ENCODE measurements around the gene EMP2.
"Not testable (repeated sequence)": the region's sequence is repeated elsewhere in the genome, so short reads cannot be mapped to it uniquely, and the experiment has no call there.

EMP2 gene

DNA sequence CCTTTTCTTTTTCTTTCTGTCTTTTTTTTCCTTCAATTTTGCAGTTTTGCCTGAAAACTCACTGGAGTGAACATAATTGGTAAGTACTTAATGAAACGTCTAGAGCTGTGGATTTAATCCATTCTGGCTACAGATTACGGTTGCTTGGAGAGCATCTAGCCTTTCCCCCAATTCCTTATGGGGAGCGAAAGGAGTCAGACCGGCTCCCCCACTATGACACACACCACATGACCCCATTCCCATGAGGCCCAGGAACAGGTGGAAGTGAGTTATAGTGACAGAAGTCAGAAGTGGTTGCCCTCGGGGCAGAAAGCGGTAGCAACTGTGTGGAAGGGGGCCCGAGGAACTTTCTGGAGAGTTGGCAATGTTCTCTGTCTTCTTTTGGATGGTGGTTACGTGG is 41.2 kb downstream of the EMP2 start:
- H3K4me3 ChIP-seq (ENCODE audit: low read depth, low read length) = no peak overlapping the region
- TF ChIP-seq, protein P1, sequence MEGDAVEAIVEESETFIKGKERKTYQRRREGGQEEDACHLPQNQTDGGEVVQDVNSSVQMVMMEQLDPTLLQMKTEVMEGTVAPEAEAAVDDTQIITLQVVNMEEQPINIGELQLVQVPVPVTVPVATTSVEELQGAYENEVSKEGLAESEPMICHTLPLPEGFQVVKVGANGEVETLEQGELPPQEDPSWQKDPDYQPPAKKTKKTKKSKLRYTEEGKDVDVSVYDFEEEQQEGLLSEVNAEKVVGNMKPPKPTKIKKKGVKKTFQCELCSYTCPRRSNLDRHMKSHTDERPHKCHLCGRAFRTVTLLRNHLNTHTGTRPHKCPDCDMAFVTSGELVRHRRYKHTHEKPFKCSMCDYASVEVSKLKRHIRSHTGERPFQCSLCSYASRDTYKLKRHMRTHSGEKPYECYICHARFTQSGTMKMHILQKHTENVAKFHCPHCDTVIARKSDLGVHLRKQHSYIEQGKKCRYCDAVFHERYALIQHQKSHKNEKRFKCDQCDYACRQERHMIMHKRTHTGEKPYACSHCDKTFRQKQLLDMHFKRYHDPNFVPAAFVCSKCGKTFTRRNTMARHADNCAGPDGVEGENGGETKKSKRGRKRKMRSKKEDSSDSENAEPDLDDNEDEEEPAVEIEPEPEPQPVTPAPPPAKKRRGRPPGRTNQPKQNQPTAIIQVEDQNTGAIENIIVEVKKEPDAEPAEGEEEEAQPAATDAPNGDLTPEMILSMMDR (IDR thresholded peaks at IDR 0.05; ENCODE audit: insufficient read depth, low read depth, low read length, missing control alignments) = no peak
- DNase-seq (ENCODE audit: low read depth) = no peak

DNA sequence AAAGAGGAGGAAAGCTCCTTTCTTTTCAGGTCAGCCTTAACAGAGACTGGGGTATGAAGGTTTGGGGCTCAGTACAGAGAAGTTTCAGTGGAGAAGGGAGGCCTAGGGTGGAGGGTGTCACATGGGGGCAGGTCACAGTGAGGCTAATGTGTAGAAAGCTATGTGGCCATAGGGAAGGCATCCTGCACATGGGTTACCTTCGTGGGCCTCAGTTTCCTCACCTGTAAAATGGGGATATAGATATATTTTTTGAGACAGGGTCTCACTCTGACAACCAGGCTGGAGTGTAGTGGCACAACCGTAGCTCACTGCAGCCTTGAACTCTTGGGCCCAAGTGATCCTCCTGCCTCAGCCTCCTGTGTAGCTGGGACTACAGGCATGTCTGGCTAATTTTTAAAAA is 41.8 kb downstream of the EMP2 start:
- DNase-seq (ENCODE audit: low read depth) = no peak
- TF ChIP-seq, protein P1 (IDR thresholded peaks at IDR 0.05; ENCODE audit: insufficient read depth, low read depth, low read length, missing control alignments) = no peak

DNA sequence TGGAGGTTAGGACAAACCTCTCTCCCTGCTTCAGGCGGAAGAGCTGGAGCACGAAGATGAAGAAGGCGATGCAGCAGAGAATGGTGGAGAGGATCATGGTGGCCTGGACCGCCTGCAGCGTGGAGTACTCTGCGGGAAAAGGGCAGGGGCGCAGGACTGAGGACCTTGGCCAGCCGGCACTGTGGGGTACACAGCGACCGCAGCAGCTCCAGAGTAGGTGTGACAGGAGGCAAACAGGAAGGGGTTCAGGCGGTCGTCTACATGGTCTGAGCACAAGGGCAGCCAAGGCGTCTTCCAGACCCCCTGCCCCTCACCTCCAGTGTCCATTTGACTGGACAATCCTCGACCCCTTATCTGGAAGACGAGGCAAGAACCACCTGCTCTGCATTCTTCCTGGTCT is 42.5 kb downstream of the EMP2 start:
- no peak for DNase-seq (ENCODE audit: low read depth)
- no peak overlapping the region for H3K4me3 ChIP-seq (ENCODE audit: low read depth, low read length)
- TF ChIP-seq, protein P1 (IDR thresholded peaks at IDR 0.05; ENCODE audit: insufficient read depth, low read depth, low read length, missing control alignments) = no peak

More for the DNA sequence above, 41.8 kb downstream of the EMP2 start:
- H3K4me3 ChIP-seq (ENCODE audit: low read depth, low read length) = no peak overlapping the region

DNA sequence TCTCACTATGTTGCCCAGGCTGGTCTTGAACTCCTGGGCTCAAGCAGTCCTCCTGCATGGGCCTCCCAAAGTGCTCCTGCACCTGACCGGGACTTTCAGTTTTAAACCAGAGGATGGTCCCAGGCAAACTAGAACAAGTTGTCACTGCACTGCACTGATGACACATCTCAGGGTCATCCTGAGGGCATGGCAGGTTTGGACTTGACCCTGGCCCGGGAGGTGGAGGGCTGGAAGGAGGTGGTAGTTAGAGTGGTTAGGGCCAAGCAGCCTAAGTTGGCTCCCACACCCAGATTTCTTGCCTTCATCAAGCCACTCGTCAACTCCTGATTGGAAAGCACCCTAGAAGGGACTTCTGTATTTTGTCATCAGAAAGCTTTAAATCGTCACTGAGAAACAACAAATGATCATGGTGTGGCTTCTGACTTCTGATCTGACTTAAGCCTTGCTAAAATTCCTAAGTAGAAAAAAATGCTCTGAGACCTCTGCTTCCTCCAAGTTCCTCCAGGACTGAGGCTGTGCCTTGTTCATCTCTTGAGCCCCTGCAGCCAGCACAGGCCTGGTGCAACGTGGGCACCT is 43.5 kb downstream of the EMP2 start:
- DNase-seq (ENCODE audit: low read depth) = peak; percentile 58
- TF ChIP-seq, protein P1 (IDR thresholded peaks at IDR 0.05; ENCODE audit: insufficient read depth, low read depth, low read length, missing control alignments) = no peak
- no peak overlapping the region for H3K4me3 ChIP-seq (ENCODE audit: low read depth, low read length)

DNA sequence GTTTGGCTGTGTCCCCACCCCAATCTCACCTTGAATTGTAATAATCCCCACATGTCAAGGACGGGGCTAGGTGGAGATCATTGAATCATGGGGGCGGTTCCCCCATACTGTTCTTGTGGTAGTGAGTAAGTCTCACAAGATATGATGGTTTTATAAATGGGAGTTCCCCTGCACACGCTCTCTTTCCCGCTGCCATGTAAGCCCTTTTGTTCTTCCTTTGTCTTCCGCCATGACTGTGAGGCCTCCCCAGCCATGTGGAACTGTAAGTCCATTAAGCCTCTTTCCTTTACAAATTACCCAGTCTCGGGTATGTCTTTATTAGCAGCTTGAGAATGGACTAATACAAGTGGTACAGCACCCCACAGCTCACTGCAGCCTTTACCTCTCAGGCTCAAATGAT is 44.1 kb downstream of the EMP2 start:
- not testable (repeated sequence) for H3K4me3 ChIP-seq (ENCODE audit: low read depth, low read length)

DNA sequence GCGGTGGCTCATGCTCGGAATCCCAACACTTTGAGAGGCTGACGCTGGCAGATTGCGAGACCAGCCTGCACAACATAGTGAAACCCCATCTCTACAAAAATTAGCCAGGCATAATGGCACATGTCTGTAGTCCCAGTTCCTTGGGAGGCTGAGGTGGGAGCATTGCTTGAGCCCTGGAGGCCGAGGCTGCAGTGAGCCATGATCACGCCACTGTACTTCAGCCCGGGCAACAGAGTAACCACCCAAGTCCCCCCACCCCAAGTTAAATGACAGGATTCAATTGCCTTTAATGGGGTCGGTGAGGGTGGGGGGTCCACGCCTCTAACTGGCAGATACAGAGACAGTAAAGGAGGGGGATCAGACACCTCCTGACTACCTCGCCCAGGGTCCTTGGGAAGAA is 44.9 kb downstream of the EMP2 start:
- TF ChIP-seq, protein P1 (IDR thresholded peaks at IDR 0.05; ENCODE audit: insufficient read depth, low read depth, low read length, missing control alignments) = no peak
- DNase-seq (ENCODE audit: low read depth) = no peak
- H3K4me3 ChIP-seq (ENCODE audit: low read depth, low read length) = no peak overlapping the region

More for the DNA sequence above, 44.1 kb downstream of the EMP2 start:
- DNase-seq (ENCODE audit: low read depth) = peak; percentile 8

DNA sequence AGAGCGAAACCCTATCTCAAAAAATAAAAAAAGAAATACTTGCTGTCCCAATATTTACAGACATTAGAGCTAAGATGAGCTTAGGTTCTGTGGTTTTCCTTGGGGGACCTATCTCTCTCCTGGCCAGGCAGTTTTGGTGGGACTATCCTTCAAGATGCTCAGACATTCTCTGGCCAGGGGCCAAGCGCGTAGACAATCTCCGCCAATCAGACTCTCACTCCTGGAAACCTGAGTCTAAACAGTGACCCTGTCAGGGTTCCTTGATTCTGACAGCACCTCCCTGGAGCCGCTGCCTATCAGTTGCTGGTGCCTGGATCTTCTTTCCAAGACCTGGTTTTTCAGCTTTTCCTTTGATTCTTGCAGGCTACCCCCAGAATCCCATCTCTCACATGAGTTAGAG is 45.6 kb downstream of the EMP2 start:
- no peak overlapping the region for H3K4me3 ChIP-seq (ENCODE audit: low read depth, low read length)
- TF ChIP-seq, protein P1 (IDR thresholded peaks at IDR 0.05; ENCODE audit: insufficient read depth, low read depth, low read length, missing control alignments) = no peak
- no peak for DNase-seq (ENCODE audit: low read depth)

DNA sequence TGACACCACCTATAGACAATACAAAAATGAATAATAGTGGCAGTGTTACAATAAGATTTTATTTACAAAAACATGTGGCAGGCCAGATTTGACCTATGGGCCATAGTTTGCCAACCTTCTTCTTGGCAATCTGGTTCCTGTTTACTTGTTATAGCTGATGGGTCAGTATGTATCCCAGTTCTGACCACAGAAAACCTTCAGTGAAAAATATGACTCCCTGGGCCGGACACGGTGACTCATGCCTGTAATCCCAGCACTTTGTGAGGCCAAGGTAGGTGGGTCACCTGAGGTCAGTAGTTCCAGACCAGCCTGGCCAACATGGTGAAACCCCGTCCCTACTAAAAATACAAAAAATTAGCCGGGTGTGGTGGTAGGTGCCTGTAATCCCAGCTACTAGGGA is 46.8 kb downstream of the EMP2 start:
- H3K4me3 ChIP-seq (ENCODE audit: low read depth, low read length) = not testable (repeated sequence)
- peak; percentile 36 for DNase-seq (ENCODE audit: low read depth)
